ENCODE measurements around the gene SIM2. TPM values are rescaled to one million over a fixed set of nuclear protein-coding genes. Genes with fewer than 3 reads are reported as not detected.

The SIM2 gene
- total RNA-seq, 4 donors from 2014 or later: 0.42 TPM; not detected in 3

GRCh38 chr21:36722370-36723368 lies 23.8 kb downstream of the SIM2 start:
- 87% methylated on average over 19 of the region's 25 CpGs for WGBS
- DNase-seq (ENCODE audit: extremely low spot score): no peak
- no peak overlapping the region for H3K4me3 ChIP-seq
- no peak for TF ChIP-seq POLR2AphosphoS5 (IDR thresholded peaks at IDR 0.05)
- no peak for TF ChIP-seq EP300 (IDR thresholded peaks at IDR 0.05)
- no peak for TF ChIP-seq CTCF (IDR thresholded peaks at IDR 0.05)
- no peak for TF ChIP-seq POLR2A (IDR thresholded peaks at IDR 0.05; ENCODE audit: low read depth)
- peaks cover 0 to 58% (median 0%) of the 10 kb centered on the region in 4 donors for H3K27me3 ChIP-seq
- H3K27ac ChIP-seq (replicated peaks in 1 of 4): no peak overlapping the region
- no peaks in the 10 kb centered on the region for H3K9me3 ChIP-seq
- no peaks in the 10 kb centered on the region for H3K4me1 ChIP-seq
- no peaks in the 10 kb centered on the region for H3K36me3 ChIP-seq
- intact Hi-C loops (cut with DNase I): no loop called here

- Histone ChIP-seq H3K9me3 (no peaks in the 10 kb centered on the region), H3K27ac (replicated peaks in 1 of 4) (no peak overlapping the region), H3K4me1 (no peaks in the 10 kb centered on the region), H3K36me3 (no peaks in the 10 kb centered on the region), H3K27me3 (peaks cover 0 to 50% (median 0%) of the 10 kb centered on the region in 4 donors), H3K4me3 (no peak overlapping the region)
- no peak for DNase-seq (ENCODE audit: extremely low spot score)
- intact Hi-C loops (cut with DNase I): no loop called here
- TF ChIP-seq CTCF (IDR thresholded peaks at IDR 0.05): no peak
- TF ChIP-seq POLR2A (IDR thresholded peaks at IDR 0.05; ENCODE audit: low read depth): no peak
- no peak for TF ChIP-seq POLR2AphosphoS5 (IDR thresholded peaks at IDR 0.05)
- no peak for TF ChIP-seq EP300 (IDR thresholded peaks at IDR 0.05)
- WGBS: 87% methylated on average over 13 of the region's 14 CpGs
These were observed 24.5 kb downstream of the SIM2 start for GRCh38 chr21:36723371-36723881.

GRCh38 chr21:36724660-36725059 lies 25.7 kb downstream of the SIM2 start:
- H3K27ac ChIP-seq (replicated peaks in 1 of 4): no peak overlapping the region
- intact Hi-C loops (cut with DNase I): no loop called here
- no peaks in the 10 kb centered on the region for H3K36me3 ChIP-seq
- no peak for DNase-seq (ENCODE audit: extremely low spot score)
- H3K4me3 ChIP-seq: no peak overlapping the region
- WGBS: 40% methylated on average over 3 of the region's 3 CpGs
- H3K4me1 ChIP-seq: no peaks in the 10 kb centered on the region
- no peak for TF ChIP-seq EP300 (IDR thresholded peaks at IDR 0.05)
- TF ChIP-seq POLR2AphosphoS5 (IDR thresholded peaks at IDR 0.05): no peak
- TF ChIP-seq POLR2A (IDR thresholded peaks at IDR 0.05; ENCODE audit: low read depth): no peak
- no peak for TF ChIP-seq CTCF (IDR thresholded peaks at IDR 0.05)
- H3K9me3 ChIP-seq: no peaks in the 10 kb centered on the region
- H3K27me3 ChIP-seq: peaks cover 0 to 42% (median 0%) of the 10 kb centered on the region in 4 donors

- 93% methylated on average over 9 of the region's 12 CpGs for WGBS
- TF ChIP-seq POLR2AphosphoS5 (IDR thresholded peaks at IDR 0.05) (no peak), EP300 (IDR thresholded peaks at IDR 0.05) (no peak), CTCF (IDR thresholded peaks at IDR 0.05) (no peak), POLR2A (IDR thresholded peaks at IDR 0.05; ENCODE audit: low read depth) (no peak)
- Histone ChIP-seq H3K4me3 (no peak overlapping the region), H3K27ac (replicated peaks in 1 of 4) (no peak overlapping the region), H3K36me3 (no peaks in the 10 kb centered on the region), H3K27me3 (peaks cover 0 to 46% (median 0%) of the 10 kb centered on the region in 4 donors), H3K9me3 (no peaks in the 10 kb centered on the region), H3K4me1 (no peaks in the 10 kb centered on the region)
- no peak for DNase-seq (ENCODE audit: extremely low spot score)
- intact Hi-C loops (cut with DNase I): no loop called here
These were observed 27.0 kb downstream of the SIM2 start for GRCh38 chr21:36725793-36726386.
